Breast epithelium (tissue), 4 donors: ENCODE measurements around the gene PRKG1. TPM values are rescaled to one million over a fixed set of nuclear protein-coding genes. Genes with fewer than 3 reads are reported as not detected.

Experiments
- DNase-seq, 2 donors: peaks; one replicate each; pipeline ENCODE4 v3.0.0-alpha.2; 2019; ENCODE audit warnings: low spot score in 2 of 2
- H3K27ac ChIP-seq, 2 donors: fragments of 200-600 bp; sonication (generic) in 1 of 2; one replicate each; pipeline ENCODE4 v1.5.1; 2016 to 2019; ENCODE audit warnings: mild to moderate bottlenecking in 1 of 2
- H3K27me3 ChIP-seq, 2 donors: fragments of 200-600 bp; sonication (generic) in 1 of 2; one replicate each; pipeline versions ENCODE4 v1.5.1 to v1.6.0; 2017 to 2019; ENCODE audit warnings: control low read depth in 1 of 2, mild to moderate bottlenecking in 1 of 2
- H3K36me3 ChIP-seq: fragments of 200-600 bp; one replicate; pipeline ENCODE4 v1.5.1; 2019
- H3K4me1 ChIP-seq, 2 donors: fragments of 200-600 bp; sonication (generic); one replicate each; pipeline ENCODE4 v1.5.1; 2016 to 2019; ENCODE audit warnings: control low read depth in 1 of 2
- H3K4me3 ChIP-seq, 3 donors: fragments of 200-600 bp; sonication (generic); 1 replicate in 2 of 3; 2 replicates in 1 of 3; pipeline ENCODE4 v1.5.1; 2016 to 2019; ENCODE audit warnings: mild to moderate bottlenecking in 3 of 3, moderate library complexity in 2 of 3
- H3K9me3 ChIP-seq, 2 donors: fragments of 200-600 bp; sonication (generic) in 1 of 2; one replicate each; pipeline ENCODE4 v1.5.1; 2016 to 2019; ENCODE audit warnings: control low read depth in 1 of 2
- POLR2A ChIP-seq: fragments of 450-650 bp; IDR thresholded peaks from one replicate; pipeline ENCODE4 v1.6.1; 2016; ENCODE audit warnings: antibody characterized with exemption, mild to moderate bottlenecking, moderate library complexity
- POLR2AphosphoS5 ChIP-seq, 3 donors: sonication (generic); formaldehyde crosslinking; IDR thresholded peaks; one replicate each; pipeline ENCODE4 v1.6.1; 2017; ENCODE audit warnings: antibody characterized with exemption in 3 of 3
- intact Hi-C: fragments of 100-400 bp; cut with DNase I; formaldehyde crosslinking; loops from one replicate; pipeline ENCODE4 v1.15.1; 2023; ENCODE audit warnings: low total_unique reads
- total RNA-seq, 3 donors: library from RNA; depleted of rRNA; stranded (reverse); fragments of >200 nt; gene quantifications; one replicate each; pipeline ENCODE4 v1.1.0, GENCODE V29; 2016
- TF ChIP-seq, protein P1 (sequence below), 3 donors: fragments of 450-650 bp; IDR thresholded peaks; one replicate each; pipeline ENCODE4 v1.5.1; 2016 to 2017; ENCODE audit warnings: antibody characterized with exemption in 3 of 3, mild to moderate bottlenecking in 3 of 3, moderate library complexity in 3 of 3

The PRKG1 gene
- total RNA-seq, 3 donors from 2014 or later, result 10.9 to 36.9 (median 19.7) TPM

DNA sequence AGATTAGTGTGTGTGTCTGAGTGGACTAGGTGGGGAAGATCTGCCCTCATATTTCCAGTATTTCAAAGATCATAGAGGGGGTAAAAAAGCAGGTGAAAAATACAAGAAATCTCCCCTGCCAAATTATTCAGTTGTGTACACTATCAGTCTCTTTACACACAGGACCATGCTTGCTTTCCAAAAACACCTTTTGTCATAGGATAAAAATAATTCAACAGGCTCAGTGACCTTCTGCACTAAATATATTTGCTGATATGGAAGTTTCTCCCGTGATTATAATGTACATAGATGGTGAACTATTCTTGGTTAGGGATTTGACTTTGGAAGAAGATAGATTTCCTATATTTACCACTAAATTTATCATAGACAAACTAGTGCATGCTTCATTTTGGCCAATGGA lies 649.8 kb downstream of the PRKG1 start:
- intact Hi-C loops, result loop anchor here (10.0 kb wide), 1 partner anchor 329 kb away; no protein-coding TSS in a partner anchor
- Histone ChIP-seq H3K4me1 (no peaks in the 10 kb centered on the region), H3K27ac (no peak overlapping the region)

DNA sequence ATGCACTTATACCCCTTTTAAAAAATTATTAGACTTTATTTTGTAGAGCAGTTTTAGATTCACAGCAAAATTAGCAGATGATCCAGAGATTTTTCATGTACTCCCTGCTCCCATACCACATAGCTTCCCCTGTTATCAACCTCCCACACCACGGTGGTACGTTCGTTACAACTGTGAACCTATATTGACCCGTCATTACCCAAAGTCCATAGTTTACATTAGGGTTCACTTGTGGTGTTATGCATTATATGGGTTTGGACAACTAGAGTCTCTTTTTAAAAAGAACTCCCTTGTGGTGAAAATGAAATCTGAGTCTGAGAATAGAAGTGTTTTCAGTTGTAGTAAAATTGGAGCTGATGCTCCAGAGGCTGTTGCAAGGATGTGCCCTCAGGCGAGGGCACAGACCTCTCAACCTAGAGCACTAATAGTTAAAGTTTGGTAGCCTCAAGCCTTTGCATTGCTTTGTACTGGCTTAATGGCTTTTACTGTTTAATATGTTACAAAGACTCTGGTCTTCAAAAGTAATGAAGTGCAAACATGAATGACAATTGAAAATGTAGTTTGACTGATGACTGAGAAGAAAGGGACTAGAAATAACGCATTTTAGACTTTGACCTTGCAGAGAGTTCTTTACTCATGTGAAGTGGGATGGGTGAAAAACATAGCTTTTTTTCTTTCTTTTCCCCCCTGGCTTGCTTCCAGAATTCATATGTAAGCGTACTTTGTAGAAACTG lies 655.7 kb downstream of the PRKG1 start:
- intact Hi-C loops, result loop anchor here (10.0 kb wide), 1 partner anchor 335 kb away; no protein-coding TSS in a partner anchor
- no peak for DNase-seq

More for the DNA sequence above, 649.8 kb downstream of the PRKG1 start:
- Histone ChIP-seq H3K27me3 (no peaks in the 10 kb centered on the region), H3K4me3 (no peak overlapping the region), H3K36me3 (no peaks in the 10 kb centered on the region), H3K9me3 (no peaks in the 10 kb centered on the region)
- no peak for DNase-seq
- TF ChIP-seq, protein P1, sequence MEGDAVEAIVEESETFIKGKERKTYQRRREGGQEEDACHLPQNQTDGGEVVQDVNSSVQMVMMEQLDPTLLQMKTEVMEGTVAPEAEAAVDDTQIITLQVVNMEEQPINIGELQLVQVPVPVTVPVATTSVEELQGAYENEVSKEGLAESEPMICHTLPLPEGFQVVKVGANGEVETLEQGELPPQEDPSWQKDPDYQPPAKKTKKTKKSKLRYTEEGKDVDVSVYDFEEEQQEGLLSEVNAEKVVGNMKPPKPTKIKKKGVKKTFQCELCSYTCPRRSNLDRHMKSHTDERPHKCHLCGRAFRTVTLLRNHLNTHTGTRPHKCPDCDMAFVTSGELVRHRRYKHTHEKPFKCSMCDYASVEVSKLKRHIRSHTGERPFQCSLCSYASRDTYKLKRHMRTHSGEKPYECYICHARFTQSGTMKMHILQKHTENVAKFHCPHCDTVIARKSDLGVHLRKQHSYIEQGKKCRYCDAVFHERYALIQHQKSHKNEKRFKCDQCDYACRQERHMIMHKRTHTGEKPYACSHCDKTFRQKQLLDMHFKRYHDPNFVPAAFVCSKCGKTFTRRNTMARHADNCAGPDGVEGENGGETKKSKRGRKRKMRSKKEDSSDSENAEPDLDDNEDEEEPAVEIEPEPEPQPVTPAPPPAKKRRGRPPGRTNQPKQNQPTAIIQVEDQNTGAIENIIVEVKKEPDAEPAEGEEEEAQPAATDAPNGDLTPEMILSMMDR (IDR thresholded peaks at IDR 0.05), result no peak
- TF ChIP-seq POLR2AphosphoS5 (IDR thresholded peaks at IDR 0.05) (no peak), POLR2A (no peak)

DNA sequence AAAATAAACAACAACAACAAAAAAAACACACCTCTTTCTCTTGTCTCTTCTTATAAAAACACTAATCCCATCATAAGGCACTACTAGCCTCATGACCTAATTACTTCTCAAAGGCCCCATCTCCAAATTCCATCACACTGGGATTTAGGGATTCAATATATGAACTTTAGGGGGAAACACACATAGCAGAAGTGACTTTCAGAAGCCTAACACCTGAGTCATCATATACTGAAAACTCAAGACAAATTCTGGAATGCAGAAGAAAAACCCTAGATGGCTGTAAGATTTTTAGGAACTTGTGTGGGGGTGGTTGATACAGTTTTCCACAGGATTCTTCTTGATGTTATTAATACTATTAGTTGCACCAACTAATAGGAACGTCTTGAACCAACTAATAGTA lies 658.8 kb downstream of the PRKG1 start:
- no peak overlapping the region for H3K4me3 ChIP-seq
- intact Hi-C loops, result no loop called here
- TF ChIP-seq POLR2A, result no peak
- no peak for TF ChIP-seq POLR2AphosphoS5 (IDR thresholded peaks at IDR 0.05)
- TF ChIP-seq, protein P1 (IDR thresholded peaks at IDR 0.05), result no peak
- no peaks in the 10 kb centered on the region for H3K9me3 ChIP-seq
- H3K27ac ChIP-seq, result no peak overlapping the region
- no peaks in the 10 kb centered on the region for H3K4me1 ChIP-seq
- H3K36me3 ChIP-seq, result no peaks in the 10 kb centered on the region
- DNase-seq, result no peak
- no peaks in the 10 kb centered on the region for H3K27me3 ChIP-seq

More for the DNA sequence above, 655.7 kb downstream of the PRKG1 start:
- H3K9me3 ChIP-seq, result no peaks in the 10 kb centered on the region
- H3K4me1 ChIP-seq, result no peaks in the 10 kb centered on the region
- no peak overlapping the region for H3K27ac ChIP-seq
- no peaks in the 10 kb centered on the region for H3K36me3 ChIP-seq
- no peak for TF ChIP-seq POLR2AphosphoS5 (IDR thresholded peaks at IDR 0.05)
- TF ChIP-seq, protein P1 (IDR thresholded peaks at IDR 0.05), result no peak
- no peak overlapping the region for H3K4me3 ChIP-seq
- H3K27me3 ChIP-seq, result no peaks in the 10 kb centered on the region

DNA sequence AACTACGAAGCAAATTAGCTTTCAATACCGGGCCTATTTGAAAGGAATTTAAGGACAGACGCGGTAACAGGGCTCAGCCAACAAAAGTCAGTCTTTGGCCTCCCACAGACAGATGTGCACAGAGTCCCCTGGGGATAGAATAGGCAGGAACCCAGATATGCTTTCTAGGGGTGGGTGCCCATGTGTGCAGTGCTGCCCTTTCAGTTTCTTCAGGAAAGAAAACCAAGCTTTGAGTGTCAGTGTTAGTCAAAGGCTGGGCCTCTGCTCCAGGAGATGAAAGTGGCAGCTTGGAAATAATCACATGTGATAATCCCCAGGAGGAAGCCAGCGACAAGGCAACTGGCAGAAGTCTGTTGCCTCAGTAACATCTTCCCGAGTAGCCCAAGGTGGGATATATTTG lies 668.9 kb downstream of the PRKG1 start:
- no peak overlapping the region for H3K4me3 ChIP-seq

More for the DNA sequence above, 668.9 kb downstream of the PRKG1 start:
- DNase-seq, result no peak
- TF ChIP-seq, protein P1 (IDR thresholded peaks at IDR 0.05), result no peak
- TF ChIP-seq POLR2AphosphoS5 (IDR thresholded peaks at IDR 0.05), result no peak
- no peak for TF ChIP-seq POLR2A
- intact Hi-C loops, result no loop called here
- Histone ChIP-seq H3K9me3 (no peaks in the 10 kb centered on the region), H3K27ac (no peak overlapping the region), H3K27me3 (no peaks in the 10 kb centered on the region), H3K36me3 (no peaks in the 10 kb centered on the region), H3K4me1 (no peaks in the 10 kb centered on the region)
